ENCODE results near the gene NCKAP5. TPM values are rescaled to one million over a fixed set of nuclear protein-coding genes. Genes with fewer than 3 reads are reported as not detected.

NCKAP5 gene
- polyA plus RNA-seq, 3 donors, result not detected

- H3K27me3 Mint-ChIP-seq (ENCODE audit: low read depth in 3 of 3), result no peaks in the 10 kb centered on the region
These were observed 70.2 kb downstream of the NCKAP5 start for GRCh38 chr2:133497951-133498565.

GRCh38 chr2:133497270-133497893, 70.9 kb downstream of the NCKAP5 start:
- Mint-ChIP-seq H3K27ac (no peak overlapping the region), H3K36me3 (no peaks in the 10 kb centered on the region), H3K4me3 (no peak overlapping the region), H3K9me3 (peaks cover 0 to 4% (median 0%) of the 10 kb centered on the region in 7 donors), H3K27me3 (ENCODE audit: low read depth in 3 of 3) (no peaks in the 10 kb centered on the region), H3K4me1 (no peaks in the 10 kb centered on the region)
- no peak for TF ChIP-seq CTCF (IDR thresholded peaks at IDR 0.05)
- no peaks in the 10 kb centered on the region for H4K20me1 ChIP-seq (ENCODE audit: insufficient read depth, low read length)
- intact Hi-C loops (cut with micrococcal nuclease), result no loop called here
- no peak overlapping the region for H3K4me2 ChIP-seq (replicated peaks; ENCODE audit: extremely low read depth, low read length, poor library complexity, severe bottlenecking)
- DNase-seq, result no peak
- H3K4me3 ChIP-seq (replicated peaks in 1 of 3; ENCODE audit: low read depth in 2 of 3, low read length in 3 of 3), result no peak overlapping the region
- no peaks in the 10 kb centered on the region for H3K79me2 ChIP-seq (ENCODE audit: insufficient read depth, low read length)
- H3K9me3 ChIP-seq (replicated peaks in 1 of 2; ENCODE audit: control insufficient read depth in 1 of 2, insufficient read depth in 1 of 2, low read length in 2 of 2), result no peaks in the 10 kb centered on the region
- no peak overlapping the region for H2AFZ ChIP-seq (ENCODE audit: insufficient read depth, low read depth, low read length, poor library complexity, severe bottlenecking)
- H3K4me1 ChIP-seq (ENCODE audit: control insufficient read depth in 1 of 2, insufficient read depth in 2 of 2, low read length in 2 of 2), result no peaks in the 10 kb centered on the region
- no peaks in the 10 kb centered on the region for H3K36me3 ChIP-seq (replicated peaks in 1 of 2; ENCODE audit: control insufficient read depth in 1 of 2, insufficient read depth in 2 of 2, low read length in 2 of 2)
- H3K27ac ChIP-seq (ENCODE audit: low read depth in 1 of 2, low read length in 2 of 2), result no peak overlapping the region
- WGBS (ENCODE audit: insufficient coverage), result 65% methylated on average over 2 of the region's 3 CpGs
- no peaks in the 10 kb centered on the region for H3K27me3 ChIP-seq (ENCODE audit: control insufficient read depth in 2 of 2, insufficient read depth in 2 of 2, low read length in 2 of 2)
- no peak overlapping the region for H3K9ac ChIP-seq (ENCODE audit: insufficient read depth, low read length, poor library complexity, severe bottlenecking)

More at GRCh38 chr2:133497951-133498565, 70.2 kb downstream of the NCKAP5 start:
- Histone ChIP-seq H3K27me3 (ENCODE audit: control insufficient read depth in 2 of 2, insufficient read depth in 2 of 2, low read length in 2 of 2) (no peaks in the 10 kb centered on the region), H3K9ac (ENCODE audit: insufficient read depth, low read length, poor library complexity, severe bottlenecking) (no peak overlapping the region), H3K9me3 (replicated peaks in 1 of 2; ENCODE audit: control insufficient read depth in 1 of 2, insufficient read depth in 1 of 2, low read length in 2 of 2) (no peaks in the 10 kb centered on the region), H3K4me1 (ENCODE audit: control insufficient read depth in 1 of 2, insufficient read depth in 2 of 2, low read length in 2 of 2) (no peaks in the 10 kb centered on the region), H2AFZ (ENCODE audit: insufficient read depth, low read depth, low read length, poor library complexity, severe bottlenecking) (no peak overlapping the region), H3K4me2 (replicated peaks; ENCODE audit: extremely low read depth, low read length, poor library complexity, severe bottlenecking) (no peak overlapping the region), H3K36me3 (replicated peaks in 1 of 2; ENCODE audit: control insufficient read depth in 1 of 2, insufficient read depth in 2 of 2, low read length in 2 of 2) (no peaks in the 10 kb centered on the region), H4K20me1 (ENCODE audit: insufficient read depth, low read length) (no peaks in the 10 kb centered on the region), H3K79me2 (ENCODE audit: insufficient read depth, low read length) (no peaks in the 10 kb centered on the region), H3K4me3 (replicated peaks in 1 of 3; ENCODE audit: low read depth in 2 of 3, low read length in 3 of 3) (no peak overlapping the region), H3K27ac (ENCODE audit: low read depth in 1 of 2, low read length in 2 of 2) (no peak overlapping the region)
- WGBS (ENCODE audit: insufficient coverage), result 44% methylated on average over 3 of the region's 6 CpGs
- no peak overlapping the region for H3K27ac Mint-ChIP-seq
- peaks cover 0 to 4% (median 2%) of the 10 kb centered on the region in 7 donors for H3K9me3 Mint-ChIP-seq
- no peak for DNase-seq
- H3K4me3 Mint-ChIP-seq, result no peak overlapping the region
- intact Hi-C loops (cut with micrococcal nuclease), result no loop called here
- H3K36me3 Mint-ChIP-seq, result no peaks in the 10 kb centered on the region
- TF ChIP-seq CTCF (IDR thresholded peaks at IDR 0.05), result no peak
- H3K4me1 Mint-ChIP-seq, result no peaks in the 10 kb centered on the region
